ENCODE results near the gene ZNF207. TPM values are rescaled to one million over a fixed set of nuclear protein-coding genes. Genes with fewer than 3 reads are reported as not detected.

Gene ZNF207
- total RNA-seq, 1 experiment from 2014 or later = 215 TPM

GRCh38 chr17:32320847-32321246 lies 29.1 kb upstream of the ZNF207 start:
- Histone ChIP-seq H3K27ac (ENCODE audit: low read length) (no peak overlapping the region), H3K9me3 (ENCODE audit: control insufficient read depth, insufficient read depth, low read depth, low read length) (no peaks in the 10 kb centered on the region), H3K36me3 (ENCODE audit: control insufficient read depth, insufficient read depth, low read length) (no peaks in the 10 kb centered on the region), H3K4me3 (ENCODE audit: low read depth in 2 of 2, low read length in 2 of 2) (no peak overlapping the region), H3K4me1 (ENCODE audit: control insufficient read depth, insufficient read depth, low read length) (peaks cover 8% of the 10 kb centered on the region), H3K27me3 (ENCODE audit: control insufficient read depth, insufficient read depth, low read length) (no peaks in the 10 kb centered on the region)
- DNase-seq (ENCODE audit: low read depth, low spot score) = no peak
- in situ Hi-C loops (cut with HindIII; ENCODE audit: low pct_unique_long_range_greater_than_20kb, low sequenced_read_pairs) (no loop called here), intact Hi-C loops (cut with micrococcal nuclease; ENCODE audit: unreplicated experiment) (loop anchor here (1.0 kb wide), 1 partner anchor 68 kb away; no protein-coding TSS in a partner anchor)
- no peak for ATAC-seq
- TF ChIP-seq SIN3A (IDR thresholded peaks at IDR 0.05; ENCODE audit: borderline replicate concordance, insufficient read depth, low read depth, low read length) = no peak
- TF ChIP-seq POLR2AphosphoS5 (IDR thresholded peaks at IDR 0.05; ENCODE audit: low read depth, low read length) = no peak
- no peak for TF ChIP-seq TCF7L2 (IDR thresholded peaks at IDR 0.05; ENCODE audit: low read depth, low read length)
- TF ChIP-seq REST (IDR thresholded peaks at IDR 0.05; ENCODE audit: insufficient read depth in 1 of 2, low read depth in 2 of 2, low read length in 1 of 2) = no peak
- TF ChIP-seq CTCF (IDR thresholded peaks at IDR 0.05) = no peak
- BruUV-seq (replicated peaks) = no TSS peak
- ChIA-PET CTCF (interaction anchor here (1.2 kb wide), 1 partner anchor 68 kb away, joined by 5 read pairs; no protein-coding TSS in a partner anchor), POLR2A (no interaction called here)

GRCh38 chr17:32323046-32323445 lies 26.9 kb upstream of the ZNF207 start:
- POLR2A ChIA-PET = no interaction called here
- CTCF ChIA-PET = interaction anchor here (1.5 kb wide), 1 partner anchor 70 kb away, joined by 6 read pairs; no protein-coding TSS in a partner anchor

More at GRCh38 chr17:32323046-32323445, 26.9 kb upstream of the ZNF207 start:
- BruUV-seq (replicated peaks) = no TSS peak
- no peak for ATAC-seq
- H3K4me1 ChIP-seq (ENCODE audit: control insufficient read depth, insufficient read depth, low read length) = peaks cover 8% of the 10 kb centered on the region
- intact Hi-C loops (cut with micrococcal nuclease; ENCODE audit: unreplicated experiment) (no loop called here), in situ Hi-C loops (cut with HindIII; ENCODE audit: low pct_unique_long_range_greater_than_20kb, low sequenced_read_pairs) (no loop called here)
- H3K36me3 ChIP-seq (ENCODE audit: control insufficient read depth, insufficient read depth, low read length) = no peaks in the 10 kb centered on the region
- H3K4me3 ChIP-seq (ENCODE audit: low read depth in 2 of 2, low read length in 2 of 2) = no peak overlapping the region
- H3K27me3 ChIP-seq (ENCODE audit: control insufficient read depth, insufficient read depth, low read length) = no peaks in the 10 kb centered on the region
- DNase-seq (ENCODE audit: low read depth, low spot score) = no peak
- H3K9me3 ChIP-seq (ENCODE audit: control insufficient read depth, insufficient read depth, low read depth, low read length) = no peaks in the 10 kb centered on the region
- TF ChIP-seq SIN3A (IDR thresholded peaks at IDR 0.05; ENCODE audit: borderline replicate concordance, insufficient read depth, low read depth, low read length) (no peak), CTCF (IDR thresholded peaks at IDR 0.05) (no peak), POLR2AphosphoS5 (IDR thresholded peaks at IDR 0.05; ENCODE audit: low read depth, low read length) (no peak), TCF7L2 (IDR thresholded peaks at IDR 0.05; ENCODE audit: low read depth, low read length) (no peak), REST (IDR thresholded peaks at IDR 0.05; ENCODE audit: insufficient read depth in 1 of 2, low read depth in 2 of 2, low read length in 1 of 2) (no peak)
- H3K27ac ChIP-seq (ENCODE audit: low read length) = no peak overlapping the region

Data from Panc1 (cell line).